ENCODE measurements around the gene MIPOL1.

DNA sequence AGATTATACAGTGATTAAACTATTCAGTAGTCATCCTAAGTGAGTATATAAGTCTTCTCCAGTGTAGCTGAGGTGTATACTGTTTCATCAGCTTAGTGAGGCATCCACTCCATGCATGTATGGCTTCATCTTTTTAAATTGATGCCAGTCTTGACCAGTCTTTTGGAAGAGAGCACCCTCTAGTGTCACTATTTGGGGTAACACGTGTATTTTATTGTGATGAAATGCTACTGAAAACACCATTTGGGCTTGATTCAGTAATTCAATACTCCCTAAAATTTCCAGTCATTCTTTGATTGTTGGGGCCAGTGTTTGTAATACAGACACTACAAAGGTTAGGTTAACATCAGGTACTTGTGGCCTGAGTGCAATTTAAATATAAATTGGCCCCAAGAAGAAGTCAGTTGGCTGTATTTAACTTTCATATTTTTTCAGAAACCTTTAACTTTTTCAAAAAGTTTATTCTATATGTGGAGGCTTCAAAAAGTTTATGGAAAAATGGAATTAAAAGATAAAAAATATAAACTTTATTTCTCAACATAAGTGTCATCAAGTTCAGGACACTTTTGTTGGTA, 35.3 kb downstream of the MIPOL1 start:
- TF ChIP-seq GATA3 (IDR thresholded peaks at IDR 0.05; ENCODE audit: low read depth, low read length) (no peak), GATA2 (IDR thresholded peaks at IDR 0.05; ENCODE audit: low read depth, low read length) (no peak)
